HG03135 (cell line): Measurements from ENCODE around the gene CDKAL1.

ENCODE experiments used
- ATAC-seq: cut with Tn5 transposase; IDR thresholded peaks from one replicate; pipeline ENCODE4 v1.9.1; 2021; ENCODE audit warnings: mild to moderate bottlenecking, moderate library complexity; ENCODE audit not compliant: unreplicated experiment

The CDKAL1 gene

GRCh38 chr6:20998748-20999448, 464.6 kb downstream of the CDKAL1 start:
- no peak for ATAC-seq

DNA sequence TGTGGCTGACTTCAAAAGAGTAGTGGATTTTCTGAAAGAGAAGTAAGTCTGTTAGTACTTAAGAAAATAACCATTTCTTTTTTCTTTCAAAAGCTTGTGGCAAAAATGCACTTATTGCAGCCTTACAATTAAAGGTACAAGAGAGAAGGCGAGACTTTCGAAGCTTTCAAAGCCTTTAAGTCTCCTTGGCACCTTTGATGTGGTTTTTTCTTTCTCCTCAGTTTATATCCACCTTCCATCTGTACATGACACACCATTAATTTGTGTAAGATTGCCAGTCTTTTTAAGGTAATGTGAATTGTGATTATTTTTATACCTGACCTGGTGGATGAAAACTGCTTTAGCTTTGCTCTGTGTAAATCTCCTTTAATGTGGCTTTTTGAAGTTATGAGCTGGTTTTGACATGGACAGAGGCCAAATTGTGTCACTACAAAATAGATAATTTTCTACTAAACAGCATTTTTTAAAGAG, 466.1 kb downstream of the CDKAL1 start:
- ATAC-seq = no peak

GRCh38 chr6:21001736-21002135, 467.5 kb downstream of the CDKAL1 start:
- ATAC-seq = no peak

DNA sequence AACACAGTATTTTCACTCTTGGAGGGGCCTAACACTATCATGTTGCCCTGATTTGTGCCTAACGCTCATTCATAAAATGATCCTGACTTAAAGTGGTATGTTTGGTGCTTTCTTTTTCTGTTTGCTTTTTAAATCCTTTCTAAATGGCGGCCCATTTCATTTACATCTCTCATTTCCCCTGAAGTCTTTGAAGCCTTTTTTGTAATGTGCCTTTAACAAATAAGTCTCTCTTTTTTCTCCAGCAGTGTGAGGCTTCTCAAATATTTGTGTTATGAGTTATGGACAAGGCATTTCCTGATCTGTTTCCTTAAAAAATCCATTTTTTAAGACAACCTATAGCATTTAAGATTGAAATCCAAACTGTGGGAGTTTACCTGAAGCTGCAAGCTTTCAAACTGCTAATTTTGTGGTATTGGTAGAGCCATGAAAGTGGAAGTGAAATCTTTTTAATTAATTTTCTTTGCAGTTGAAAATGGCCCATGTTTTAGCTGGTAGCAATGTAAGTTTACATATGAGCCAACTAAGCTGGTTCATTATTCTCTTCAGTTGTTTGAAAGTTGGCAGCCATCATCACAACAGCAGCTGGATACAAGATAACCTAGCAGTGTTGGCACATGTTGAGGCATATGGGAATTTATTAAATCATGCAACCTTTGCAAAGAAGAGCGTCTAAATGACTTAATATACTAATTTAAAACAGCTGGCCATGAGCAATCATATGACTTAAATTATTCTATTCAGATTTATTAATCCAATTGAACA, 469.7 kb downstream of the CDKAL1 start:
- peak; percentile 76 for ATAC-seq

DNA sequence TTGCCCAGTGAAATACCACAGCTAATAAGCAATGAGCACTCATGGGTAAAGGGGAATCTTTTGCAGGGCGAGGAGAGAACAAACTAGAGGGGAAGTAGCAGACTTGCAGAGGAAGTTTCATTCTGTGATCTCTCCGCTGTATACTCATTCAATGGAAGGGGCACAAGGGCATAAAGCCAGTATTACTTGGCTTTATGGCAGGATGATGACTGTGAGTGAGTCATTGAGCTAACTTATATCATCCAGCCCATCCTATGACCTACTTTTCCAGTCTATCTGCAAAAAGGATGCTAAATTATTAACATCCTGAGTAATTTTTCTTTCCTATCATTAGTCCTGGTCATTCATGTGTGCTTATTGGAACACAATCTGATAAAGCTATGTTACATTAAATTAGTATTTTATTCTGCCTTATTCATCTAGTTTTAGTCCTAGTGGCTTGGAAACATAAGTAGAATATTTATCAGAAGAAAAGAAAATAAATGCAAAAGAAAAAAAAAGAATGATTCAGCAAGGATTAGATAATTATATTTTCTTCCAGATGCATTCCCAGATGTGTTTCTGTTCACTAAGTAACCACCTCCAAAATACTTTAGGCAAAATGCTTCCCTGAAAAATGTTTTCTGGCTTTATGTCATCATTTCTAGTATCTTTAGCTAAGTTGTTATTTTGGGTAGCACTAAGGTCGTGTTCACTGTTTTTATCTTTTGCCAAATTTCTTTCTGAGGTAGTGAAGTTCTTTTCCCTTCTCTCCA, 471.7 kb downstream of the CDKAL1 start:
- ATAC-seq = no peak

DNA sequence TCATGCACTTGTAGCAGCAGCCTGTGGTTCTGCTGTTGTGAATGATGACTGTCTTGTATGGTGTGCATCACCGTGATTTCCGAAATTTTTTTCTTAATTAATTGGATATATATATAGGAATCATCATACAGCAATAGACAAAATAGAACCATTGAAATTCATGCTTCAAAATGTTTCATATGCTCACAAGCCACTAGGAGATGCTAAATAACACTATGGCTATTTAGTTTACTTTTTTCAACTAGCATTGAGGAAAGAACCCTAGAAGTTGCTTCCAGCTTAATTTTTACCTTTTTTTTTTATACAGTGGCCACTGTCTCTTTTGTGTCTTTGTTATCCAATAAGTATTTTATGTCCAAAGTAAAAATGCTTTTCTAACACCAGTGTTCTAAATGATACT, 485.4 kb downstream of the CDKAL1 start:
- ATAC-seq = no peak

DNA sequence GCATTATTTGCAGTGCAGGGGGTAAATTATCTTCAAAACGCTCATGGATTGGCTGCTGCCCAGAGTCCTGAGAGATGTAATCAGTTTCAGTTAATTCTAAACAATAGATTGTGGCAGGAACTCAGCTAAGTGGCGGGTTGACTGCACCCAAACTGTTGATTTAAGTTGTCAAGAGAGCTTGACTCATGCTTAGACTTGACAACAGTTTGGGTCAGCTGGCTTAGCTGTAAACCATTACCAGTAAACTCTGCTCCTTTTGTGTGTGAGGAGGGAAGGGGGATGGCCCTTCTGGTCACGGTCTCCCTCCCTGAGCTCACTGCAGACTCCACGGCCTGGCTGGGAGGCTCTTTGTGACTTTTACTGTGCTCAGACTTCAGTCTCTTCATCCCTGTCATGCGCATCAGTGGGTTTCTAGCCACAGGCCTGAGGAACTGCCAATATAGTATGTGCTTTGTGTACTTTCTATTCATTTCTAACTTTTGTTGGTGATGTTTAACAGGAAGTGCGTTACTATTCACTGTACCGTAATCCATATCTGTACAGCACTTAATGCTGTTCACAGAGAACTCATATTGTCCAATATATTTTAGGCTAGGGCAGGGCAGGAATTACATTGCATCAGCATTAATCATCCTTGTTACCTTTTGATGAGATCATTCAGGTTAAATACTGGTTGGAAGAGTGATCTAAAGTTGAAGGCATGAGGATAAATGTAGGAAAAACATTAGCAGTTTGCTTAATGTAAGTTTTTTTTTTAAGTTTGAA, 488.3 kb downstream of the CDKAL1 start:
- ATAC-seq = peak; percentile 93

GRCh38 chr6:21023210-21023609, 489.0 kb downstream of the CDKAL1 start:
- ATAC-seq = no peak

GRCh38 chr6:21024616-21025015, 490.4 kb downstream of the CDKAL1 start:
- ATAC-seq = no peak

DNA sequence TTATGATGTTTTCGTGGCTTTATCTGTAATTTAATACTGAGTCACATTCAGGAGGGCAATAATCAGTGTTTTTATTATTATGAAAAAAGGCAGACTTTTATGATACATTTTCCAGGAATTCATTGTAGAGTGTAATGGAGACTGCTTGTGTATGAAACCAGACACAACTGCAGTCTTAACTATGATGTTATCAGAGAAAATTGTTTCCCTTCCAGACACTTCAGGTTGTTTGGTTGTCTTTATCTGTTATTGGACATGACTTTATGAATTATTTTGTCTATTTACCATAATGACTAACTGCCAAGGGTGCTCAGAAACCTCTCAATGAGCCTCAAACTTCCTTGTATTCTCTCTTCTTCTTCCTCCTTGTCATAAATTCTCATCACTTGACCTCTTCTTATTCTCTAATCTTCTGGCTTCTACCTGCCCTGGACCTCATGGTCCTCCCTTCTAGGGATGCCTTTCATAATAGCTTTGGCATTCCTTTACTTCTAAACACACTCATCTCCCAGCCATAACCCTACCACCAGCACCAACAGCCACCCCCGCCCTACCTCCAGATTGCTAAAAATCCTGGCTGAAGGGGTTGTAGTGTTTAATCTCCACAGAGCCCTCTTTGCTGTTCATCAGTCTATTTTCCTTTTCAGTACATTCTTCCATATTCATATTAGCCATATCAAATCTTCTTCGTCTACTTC, 492.5 kb downstream of the CDKAL1 start:
- ATAC-seq = no peak

- ATAC-seq = no peak
Observed at GRCh38 chr6:21027507-21027906, 493.2 kb downstream of the CDKAL1 start.

DNA sequence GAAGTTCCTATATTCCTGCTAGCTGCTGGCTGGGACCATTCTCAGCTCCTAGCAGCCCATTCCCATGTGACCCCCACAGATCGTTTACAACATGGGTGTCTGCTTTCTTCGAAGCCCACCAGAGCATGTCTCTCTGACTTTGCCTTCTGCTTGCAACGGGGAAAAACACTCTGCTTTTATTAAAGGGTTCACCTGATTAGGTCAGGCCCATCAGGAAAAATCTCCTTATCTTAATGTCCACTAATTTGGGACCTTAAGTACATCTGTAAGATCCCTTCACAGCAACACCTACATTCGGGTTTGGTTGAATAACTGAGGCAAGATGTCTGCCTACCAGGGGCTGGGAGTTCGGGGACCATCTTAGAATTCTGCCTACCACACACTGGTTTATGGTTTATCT, 496.9 kb downstream of the CDKAL1 start:
- ATAC-seq = no peak

- ATAC-seq = no peak
Observed at GRCh38 chr6:21033084-21033483, 498.8 kb downstream of the CDKAL1 start.

DNA sequence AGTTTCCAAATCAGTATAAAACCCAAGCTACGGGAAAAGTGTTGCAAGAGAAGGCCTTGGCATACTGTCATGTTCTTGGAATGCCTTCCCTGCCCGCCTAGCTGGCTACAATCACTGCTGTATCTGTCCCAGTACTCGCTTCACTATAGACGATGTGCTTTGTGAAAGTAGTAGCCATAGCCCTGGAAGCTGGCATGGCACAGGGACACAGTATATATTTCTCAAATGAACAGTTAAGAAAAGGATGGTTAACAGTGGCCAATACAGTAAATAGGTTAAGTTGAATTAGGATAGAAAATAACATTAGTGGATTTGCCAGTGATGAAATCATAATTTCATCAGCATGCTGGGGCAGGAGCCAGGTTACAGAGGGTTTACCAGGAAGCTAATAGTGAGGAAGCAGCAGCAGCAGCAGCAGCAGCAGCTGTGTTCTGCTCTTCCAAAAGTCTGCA, 499.3 kb downstream of the CDKAL1 start:
- no peak for ATAC-seq

DNA sequence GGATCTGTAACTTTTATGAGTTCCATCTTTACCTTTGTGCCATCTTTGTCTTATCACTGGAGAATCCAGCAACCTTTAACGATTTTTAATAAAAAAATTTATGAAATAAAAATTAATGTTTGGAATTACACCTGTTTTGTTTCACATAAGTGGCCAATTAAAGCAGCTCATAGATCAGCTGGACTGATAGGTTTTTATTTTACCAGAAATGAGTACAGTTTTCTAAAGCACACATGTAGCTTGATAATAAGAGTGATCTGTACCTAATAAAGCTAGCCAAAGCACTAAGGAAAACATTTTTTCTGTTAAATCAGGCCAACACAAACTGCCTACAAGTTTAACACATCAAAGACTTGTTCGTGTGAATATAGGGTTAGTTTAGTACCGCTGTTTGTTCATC, 500.1 kb downstream of the CDKAL1 start:
- ATAC-seq = no peak

DNA sequence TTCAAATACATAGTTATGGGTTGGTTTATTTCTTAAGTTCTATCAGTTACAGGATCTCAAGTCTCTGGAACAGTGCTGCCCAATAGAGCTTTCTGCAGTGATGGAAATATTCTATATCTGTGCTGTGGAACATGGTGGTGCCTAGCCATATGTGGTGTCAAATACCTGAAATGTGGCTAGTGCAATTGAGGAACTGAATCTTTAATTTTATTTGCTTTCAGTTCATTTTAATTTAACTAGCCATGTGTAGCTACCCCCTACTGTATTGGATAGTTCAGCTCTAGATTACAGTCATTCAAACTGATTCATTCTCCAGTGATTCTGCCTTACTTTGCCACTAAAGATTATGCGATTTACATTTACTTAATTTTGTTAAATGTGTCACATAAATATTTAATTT, 503.2 kb downstream of the CDKAL1 start:
- ATAC-seq = peak; percentile 87

DNA sequence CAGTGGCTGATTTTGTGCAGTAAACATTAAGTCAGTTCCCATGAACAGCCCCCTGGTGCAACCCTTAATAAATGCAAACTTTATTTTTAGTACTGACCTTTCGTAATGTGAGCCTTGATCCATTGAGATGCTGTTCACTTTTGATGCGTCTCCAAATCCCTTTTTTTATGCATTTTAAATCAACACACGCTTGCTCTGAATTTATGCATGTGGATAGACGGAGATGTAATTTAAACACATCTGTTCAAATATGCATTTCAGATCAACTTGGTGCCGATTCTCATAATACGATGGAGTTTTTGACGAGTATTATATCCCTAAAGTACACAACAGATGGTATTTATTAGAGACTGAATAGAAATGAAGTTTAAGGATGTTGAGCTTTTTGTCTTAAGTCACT, 505.7 kb downstream of the CDKAL1 start:
- no peak for ATAC-seq

- ATAC-seq = no peak
Observed at GRCh38 chr6:21045135-21045700, 511.0 kb downstream of the CDKAL1 start.

GRCh38 chr6:21046276-21046675, 512.0 kb downstream of the CDKAL1 start:
- no peak for ATAC-seq

DNA sequence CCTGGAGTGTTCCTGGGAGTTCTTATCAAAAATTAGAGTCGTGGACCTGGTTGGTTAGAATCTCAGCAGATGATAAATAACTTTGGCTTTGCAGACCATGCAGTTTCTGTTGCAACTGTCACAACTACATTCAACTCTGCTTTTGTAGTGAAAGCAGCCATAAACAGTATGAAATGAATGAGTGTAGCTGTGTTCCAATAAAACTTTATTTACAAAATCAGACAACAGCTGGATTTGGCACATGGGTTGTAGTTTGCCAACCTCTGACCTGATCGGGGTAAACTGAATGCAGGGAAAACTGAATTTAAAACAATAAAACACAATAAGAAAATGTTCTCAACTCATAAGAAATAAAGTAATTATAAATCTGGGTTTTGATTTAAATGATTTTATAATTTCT, 513.8 kb downstream of the CDKAL1 start:
- ATAC-seq = no peak
